SK-N-SH treated with all-trans-retinoic acid at 6 μM for 48 hours (cell line): Measurements from ENCODE around the gene SPACA5.

Source experiments
- ESRRG ChIP-seq: fragments of 250-450 bp; sonication (Bioruptor Pico); IDR thresholded peaks from 2 replicates; pipeline ENCODE4 v1.6.1; 2021; ENCODE audit warnings: mild to moderate bottlenecking
- PATZ1 ChIP-seq: fragments of 250-450 bp; sonication (Bioruptor Pico); IDR thresholded peaks from 2 replicates; pipeline ENCODE4 v1.8.0; 2020; ENCODE audit warnings: mild to moderate bottlenecking, moderate library complexity, borderline replicate concordance
- PPARA ChIP-seq: fragments of 250-450 bp; sonication (Bioruptor Pico); IDR thresholded peaks from 2 replicates; pipeline ENCODE4 v1.5.0; 2020; ENCODE audit warnings: mild to moderate bottlenecking, borderline replicate concordance
- TSHZ2 ChIP-seq: fragments of 250-450 bp; sonication (Bioruptor Pico); IDR thresholded peaks from 2 replicates; pipeline ENCODE4 v1.5.0; 2020; ENCODE audit warnings: mild to moderate bottlenecking, moderate library complexity
- ZNF565 ChIP-seq: fragments of 450-650 bp; formaldehyde crosslinking; conservative IDR thresholded peaks from 2 replicates; pipeline ENCODE4 v1.5.0; 2020; ENCODE audit warnings: low read depth, mild to moderate bottlenecking, moderate library complexity

DNA sequence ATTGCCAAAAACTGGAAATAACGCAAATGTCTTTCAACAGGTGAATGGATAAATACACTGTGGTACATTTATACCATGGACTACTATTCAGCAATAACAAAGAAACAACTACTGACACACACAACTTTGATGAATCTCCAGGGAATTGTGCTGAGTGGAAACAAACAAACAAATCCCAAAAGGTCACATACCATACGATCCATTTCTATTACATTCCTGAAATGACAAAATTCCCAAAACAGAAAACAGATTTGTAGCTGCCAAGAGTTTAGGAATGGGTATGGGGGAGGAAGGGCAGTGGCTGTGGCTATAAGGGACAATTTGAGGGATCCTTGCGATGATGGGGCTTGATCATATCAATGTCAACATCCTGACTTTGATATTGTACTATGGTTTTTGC is 5.5 kb upstream of the SPACA5 start:
- TF ChIP-seq PATZ1 (CRISPR knock-in tag) (no peak), TSHZ2 (CRISPR knock-in tag) (no peak), PPARA (CRISPR knock-in tag) (no peak), ZNF565 (no peak), ESRRG (CRISPR knock-in tag) (no peak)
